Measurements from ENCODE around the gene GCA. TPM values are rescaled to one million over a fixed set of nuclear protein-coding genes. Genes with fewer than 3 reads are reported as not detected.
A peak's percentile ranks its signal among the peaks of the same experiment; 100 is the strongest.

The GCA gene
- total RNA-seq, 1 experiment from 2014 or later: 7.0 TPM

DNA sequence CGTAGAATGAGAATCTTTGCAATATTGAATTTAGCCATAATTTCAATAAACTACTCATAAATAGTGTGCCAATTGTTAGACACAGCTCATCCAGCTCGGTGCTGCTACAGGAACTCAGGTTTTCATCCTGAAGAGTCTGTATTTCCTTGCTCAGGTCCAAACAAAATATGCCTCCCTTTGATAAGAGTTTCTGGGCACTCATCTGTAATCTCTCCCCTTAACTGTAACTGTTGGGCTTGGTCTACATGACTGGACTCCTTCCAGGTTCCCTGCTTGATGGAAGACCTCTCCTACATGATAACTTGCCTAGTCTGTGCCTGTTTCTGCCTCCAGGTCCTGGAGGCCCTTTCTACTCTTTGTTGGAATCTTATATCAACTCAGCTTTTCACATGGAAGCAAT is 57.9 kb downstream of the GCA start:
- POLR2A ChIA-PET (ENCODE audit: low non-redundant PET): no interaction called here
- CTCF ChIA-PET: no interaction called here
- H3K27me3 ChIP-seq (replicated peaks; ENCODE audit: insufficient read depth, low read depth, low read length, poor library complexity): no peaks in the 10 kb centered on the region
- H3K4me1 ChIP-seq (ENCODE audit: insufficient read depth, low read length, poor library complexity, severe bottlenecking): peaks cover 4% of the 10 kb centered on the region
- intact Hi-C loops (cut with micrococcal nuclease; ENCODE audit: unreplicated experiment): no loop called here
- TF ChIP-seq, protein P1, sequence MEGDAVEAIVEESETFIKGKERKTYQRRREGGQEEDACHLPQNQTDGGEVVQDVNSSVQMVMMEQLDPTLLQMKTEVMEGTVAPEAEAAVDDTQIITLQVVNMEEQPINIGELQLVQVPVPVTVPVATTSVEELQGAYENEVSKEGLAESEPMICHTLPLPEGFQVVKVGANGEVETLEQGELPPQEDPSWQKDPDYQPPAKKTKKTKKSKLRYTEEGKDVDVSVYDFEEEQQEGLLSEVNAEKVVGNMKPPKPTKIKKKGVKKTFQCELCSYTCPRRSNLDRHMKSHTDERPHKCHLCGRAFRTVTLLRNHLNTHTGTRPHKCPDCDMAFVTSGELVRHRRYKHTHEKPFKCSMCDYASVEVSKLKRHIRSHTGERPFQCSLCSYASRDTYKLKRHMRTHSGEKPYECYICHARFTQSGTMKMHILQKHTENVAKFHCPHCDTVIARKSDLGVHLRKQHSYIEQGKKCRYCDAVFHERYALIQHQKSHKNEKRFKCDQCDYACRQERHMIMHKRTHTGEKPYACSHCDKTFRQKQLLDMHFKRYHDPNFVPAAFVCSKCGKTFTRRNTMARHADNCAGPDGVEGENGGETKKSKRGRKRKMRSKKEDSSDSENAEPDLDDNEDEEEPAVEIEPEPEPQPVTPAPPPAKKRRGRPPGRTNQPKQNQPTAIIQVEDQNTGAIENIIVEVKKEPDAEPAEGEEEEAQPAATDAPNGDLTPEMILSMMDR (conservative IDR thresholded peaks at IDR 0.05; ENCODE audit: low read depth, low read length): no peak
- no peak for TF ChIP-seq EZH2 (IDR thresholded peaks at IDR 0.05; ENCODE audit: borderline replicate concordance, low read depth, low read length, poor library complexity, severe bottlenecking)
- DNase-seq (ENCODE audit: low spot score): no peak
- no peaks in the 10 kb centered on the region for H3K9me3 ChIP-seq (ENCODE audit: low read depth, low read length, poor library complexity, severe bottlenecking)
- no peaks in the 10 kb centered on the region for H3K36me3 ChIP-seq (ENCODE audit: insufficient read depth, low read length, poor library complexity, severe bottlenecking)
- H3K27ac ChIP-seq (ENCODE audit: low read depth, low read length, poor library complexity, severe bottlenecking): no peak overlapping the region
- no peak overlapping the region for H3K4me3 ChIP-seq (ENCODE audit: low read depth, low read length, poor library complexity, severe bottlenecking)
- no TSS peak for BruUV-seq (replicated peaks)

DNA sequence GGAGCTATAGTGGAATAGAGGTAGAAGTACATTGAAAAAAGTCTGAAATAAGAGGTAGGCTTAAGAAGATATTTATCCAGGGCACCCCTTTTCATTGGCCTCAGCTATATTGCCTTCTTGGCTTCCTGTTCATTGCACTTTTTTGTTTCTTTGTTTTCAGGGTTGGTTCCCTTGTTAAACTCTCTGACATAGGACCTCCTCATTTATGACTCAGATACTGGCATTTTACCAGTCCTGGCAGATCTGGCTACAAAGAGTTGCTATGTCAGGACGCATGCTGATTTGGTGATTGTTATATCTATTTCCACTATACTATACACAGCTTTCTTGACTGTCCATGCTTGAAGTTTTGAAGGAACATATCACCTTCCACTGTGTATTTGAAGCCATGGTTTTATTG is 60.0 kb downstream of the GCA start:
- peak; percentile 19 for DNase-seq (ENCODE audit: low spot score)
- no peak overlapping the region for H3K27ac ChIP-seq (ENCODE audit: low read depth, low read length, poor library complexity, severe bottlenecking)
- no peaks in the 10 kb centered on the region for H3K36me3 ChIP-seq (ENCODE audit: insufficient read depth, low read length, poor library complexity, severe bottlenecking)
- ChIA-PET CTCF (no interaction called here), POLR2A (ENCODE audit: low non-redundant PET) (no interaction called here)
- no peak overlapping the region for H3K4me3 ChIP-seq (ENCODE audit: low read depth, low read length, poor library complexity, severe bottlenecking)
- no peaks in the 10 kb centered on the region for H3K9me3 ChIP-seq (ENCODE audit: low read depth, low read length, poor library complexity, severe bottlenecking)
- peaks cover 4% of the 10 kb centered on the region for H3K4me1 ChIP-seq (ENCODE audit: insufficient read depth, low read length, poor library complexity, severe bottlenecking)
- no peak for TF ChIP-seq EZH2 (IDR thresholded peaks at IDR 0.05; ENCODE audit: borderline replicate concordance, low read depth, low read length, poor library complexity, severe bottlenecking)
- peaks cover 4% of the 10 kb centered on the region for H3K27me3 ChIP-seq (replicated peaks; ENCODE audit: insufficient read depth, low read depth, low read length, poor library complexity)
- no TSS peak for BruUV-seq (replicated peaks)
- intact Hi-C loops (cut with micrococcal nuclease; ENCODE audit: unreplicated experiment): no loop called here

Other genes starting within 250 kb of the GCA start
- not detected in 2 replicates for gene GCG, start 191.9 kb upstream of the GCA start, total RNA-seq (2021)
- 0.88 and 2.3 TPM in 2 replicates for gene FAP, start 100.7 kb upstream of the GCA start, total RNA-seq (2021)
- gene IFIH1, start 25.4 kb upstream of the GCA start, total RNA-seq (2021): 5.1 and 6.9 TPM in 2 replicates